GM18507 (cell line): ENCODE data around the gene ANKH.
"Not testable (repeated sequence)": the region's sequence is repeated elsewhere in the genome, so short reads cannot be mapped to it uniquely, and the experiment has no call there.

Source experiments
- DNase-seq: peaks from one replicate; pipeline ENCODE4 v3.0.0; 2011; ENCODE audit warnings: low read depth; ENCODE audit not compliant: insufficient read length; ENCODE audit errors: extremely low spot score
- FAIRE-seq: peaks from 2 replicates; lab custom pipeline; 2011; peaks lifted over from hg19 to GRCh38; lab: Jason Lieb, UNC

ANKH gene

DNA sequence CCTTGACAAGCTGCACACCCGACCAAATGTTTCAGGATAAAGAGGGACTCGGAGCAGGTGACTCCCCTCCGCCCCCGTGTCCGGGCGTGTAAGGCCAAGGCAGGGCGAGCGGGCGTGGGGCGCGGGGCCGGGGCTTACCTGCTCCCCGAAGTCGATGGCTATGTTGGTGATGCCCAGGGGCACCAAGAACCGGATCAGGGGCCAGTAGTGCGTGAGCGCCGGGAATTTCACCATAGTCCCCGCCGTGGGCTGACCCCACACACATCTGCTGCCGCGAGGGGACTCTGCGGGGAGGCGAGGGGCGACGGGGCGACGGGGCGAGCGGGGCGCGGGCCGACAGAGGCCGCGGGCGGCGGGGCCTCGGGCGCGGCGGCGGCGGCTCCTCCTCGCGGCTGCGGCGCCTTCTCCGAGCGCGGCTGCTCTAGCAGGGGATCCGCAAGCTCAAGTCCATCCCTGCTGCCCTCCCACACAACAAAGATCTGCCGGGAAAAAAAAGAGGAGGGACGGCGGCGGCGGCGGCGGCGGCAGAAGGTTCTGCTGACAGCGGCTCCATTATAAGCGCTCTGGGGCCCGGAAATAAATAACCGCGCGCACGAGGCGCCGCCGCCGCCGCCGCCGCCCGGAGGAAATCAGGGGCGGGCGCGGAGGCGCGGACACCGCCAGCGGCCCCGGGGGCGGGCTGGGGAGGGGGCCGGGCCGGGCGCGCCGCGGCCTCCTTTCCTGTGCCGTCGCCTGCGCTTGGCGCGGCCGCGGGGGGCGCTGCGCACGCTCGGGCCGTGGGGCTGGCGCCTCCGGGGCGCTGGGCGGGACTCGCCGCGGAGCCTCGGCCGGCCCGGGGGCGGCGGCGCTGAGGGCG is at the start of gene ANKH:
TSS of gene ANKH (minus strand) at position 565 of the 856 bp plus-strand sequence. CDS start at position 234, 331 bp downstream.
- peak; percentile 58 for DNase-seq
- FAIRE-seq: no peak

DNA sequence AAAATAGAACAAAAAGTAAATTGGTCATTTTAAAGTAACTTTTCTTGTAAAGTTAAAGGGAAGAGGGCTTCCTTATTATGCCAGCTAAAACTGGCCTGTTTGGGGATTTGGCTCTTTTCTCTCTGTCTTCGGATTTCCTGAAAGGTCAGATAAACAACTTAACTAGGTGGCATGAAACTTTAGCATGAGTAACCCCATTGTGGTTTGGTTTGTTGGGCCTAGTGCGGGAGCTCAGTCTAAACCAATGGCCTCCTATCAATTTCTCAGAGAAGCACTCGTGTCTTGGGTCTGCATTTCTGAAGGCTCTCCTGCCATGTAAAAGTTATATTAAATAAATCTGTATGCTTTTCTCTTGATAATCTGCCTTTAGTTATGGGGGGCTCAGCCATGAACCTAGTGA is 48.5 kb upstream of the ANKH start:
- DNase-seq (no peak), FAIRE-seq (no peak)

DNA sequence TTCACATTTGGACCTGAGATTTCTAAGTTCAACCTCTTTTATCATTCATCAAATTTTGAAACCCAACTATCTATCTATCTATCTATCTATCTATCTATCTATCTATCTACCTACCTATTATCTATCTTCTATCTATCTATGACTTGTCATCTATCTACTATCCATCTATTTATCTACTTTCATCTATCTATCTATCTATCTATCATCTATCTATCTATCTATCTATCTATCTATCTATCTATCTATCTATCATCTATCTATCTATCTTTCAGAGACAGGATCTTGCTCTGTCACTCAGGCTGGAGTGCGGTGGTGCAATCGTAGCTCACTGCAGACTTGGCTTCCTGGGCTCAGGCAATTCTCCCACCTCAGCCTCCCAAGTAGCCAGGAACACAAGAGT is 47.5 kb upstream of the ANKH start:
- FAIRE-seq, DNase-seq: not testable (repeated sequence)

DNA sequence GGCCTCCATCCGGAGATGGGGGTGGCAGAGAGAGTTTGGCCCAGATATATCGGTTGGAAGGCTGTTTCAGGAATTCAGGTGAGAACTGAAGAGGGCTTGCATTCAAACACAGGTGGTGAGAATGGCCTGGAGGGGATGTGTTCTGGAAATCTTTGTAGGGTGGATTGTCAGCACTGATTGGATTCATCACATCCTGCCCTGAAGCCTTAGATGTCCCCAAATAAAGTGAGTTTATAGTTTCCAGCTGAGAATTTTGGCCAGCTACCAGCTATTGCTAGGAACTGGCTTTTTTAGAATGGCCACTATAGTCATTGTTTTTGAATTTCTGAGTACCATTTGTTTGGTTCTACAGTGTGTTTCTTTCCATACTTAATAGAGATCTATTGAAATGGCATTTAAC is 46.1 kb upstream of the ANKH start:
- FAIRE-seq (no peak), DNase-seq (no peak)

DNA sequence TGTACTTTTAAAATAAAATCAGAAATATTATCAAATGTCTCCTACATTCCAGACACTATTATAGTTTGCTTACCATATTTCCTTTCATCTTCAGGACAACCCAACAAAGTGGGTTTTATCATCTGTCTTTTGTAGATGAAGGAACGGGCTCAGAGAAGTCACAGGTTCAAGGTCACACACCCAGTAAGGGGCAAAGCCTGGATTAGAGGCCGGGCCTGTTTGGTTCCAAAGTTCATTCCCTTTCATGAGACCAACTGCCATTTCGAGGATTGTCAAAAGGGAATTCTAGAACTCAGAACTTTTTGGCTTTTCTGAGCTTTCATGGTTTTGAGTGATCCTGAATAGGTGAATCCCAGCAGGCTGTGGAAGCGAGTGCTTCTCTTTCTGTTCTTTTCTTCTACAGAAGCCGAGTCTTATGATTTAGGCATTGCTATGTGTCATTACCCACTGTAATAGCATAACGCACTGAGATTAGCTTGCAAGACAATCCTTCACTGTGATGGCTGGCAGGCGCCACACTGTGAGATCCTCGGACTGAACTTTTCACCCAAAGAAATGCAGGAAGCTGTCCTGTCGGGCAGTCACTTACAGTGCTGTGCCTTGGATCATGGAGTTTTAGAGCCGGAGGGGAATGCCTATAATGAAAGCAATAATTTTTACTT is 43.8 kb upstream of the ANKH start:
- DNase-seq (no peak), FAIRE-seq (no peak)

DNA sequence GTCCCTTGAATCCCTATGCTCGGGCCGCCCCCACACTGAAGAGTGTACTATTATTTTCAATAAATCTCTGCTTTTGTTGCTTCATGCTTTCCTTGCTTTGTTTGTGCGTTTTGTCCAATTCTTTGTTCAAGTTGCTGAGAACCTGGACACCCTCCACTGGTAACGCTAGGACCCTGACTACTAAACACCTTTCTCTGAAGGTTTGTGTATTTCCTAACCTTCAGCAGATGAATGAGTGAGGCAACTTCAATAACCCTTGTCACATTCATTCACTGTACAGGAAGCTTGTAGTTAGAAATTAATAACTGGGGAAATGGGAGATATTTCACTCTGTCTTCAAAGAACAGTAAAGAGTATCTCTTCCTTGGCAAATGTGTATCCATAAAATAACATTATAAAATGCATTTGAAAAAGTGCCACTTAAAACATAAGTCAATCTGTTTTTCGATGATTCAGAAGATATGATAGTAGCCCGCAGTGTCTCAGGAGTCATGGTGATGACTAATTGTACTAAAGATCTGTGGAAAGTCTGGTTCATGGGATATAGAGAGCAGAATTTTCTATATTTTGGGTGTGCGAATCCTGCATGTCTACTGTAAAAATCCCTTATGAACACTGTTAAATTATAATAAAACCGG is 43.2 kb upstream of the ANKH start:
- no peak for FAIRE-seq
- no peak for DNase-seq

DNA sequence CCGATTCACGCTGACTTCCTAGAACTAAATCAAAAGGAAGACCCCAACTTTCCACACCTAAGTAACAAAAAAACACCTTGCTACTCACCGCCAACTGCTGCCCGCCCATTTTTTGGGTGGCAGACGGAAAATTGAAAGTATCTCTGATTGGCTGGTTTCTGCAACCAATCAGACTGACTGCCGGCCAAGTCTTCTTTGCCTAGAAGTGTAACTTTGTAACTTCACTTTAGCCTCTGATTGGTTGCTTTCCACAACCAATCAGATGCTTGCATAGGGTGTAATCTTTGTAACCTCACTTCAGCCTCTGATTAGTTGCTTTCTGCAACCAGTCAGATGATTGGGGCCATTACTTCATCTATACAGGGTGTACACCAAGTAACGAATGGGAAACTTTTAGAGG is 42.6 kb upstream of the ANKH start:
- DNase-seq (no peak), FAIRE-seq (no peak)

DNA sequence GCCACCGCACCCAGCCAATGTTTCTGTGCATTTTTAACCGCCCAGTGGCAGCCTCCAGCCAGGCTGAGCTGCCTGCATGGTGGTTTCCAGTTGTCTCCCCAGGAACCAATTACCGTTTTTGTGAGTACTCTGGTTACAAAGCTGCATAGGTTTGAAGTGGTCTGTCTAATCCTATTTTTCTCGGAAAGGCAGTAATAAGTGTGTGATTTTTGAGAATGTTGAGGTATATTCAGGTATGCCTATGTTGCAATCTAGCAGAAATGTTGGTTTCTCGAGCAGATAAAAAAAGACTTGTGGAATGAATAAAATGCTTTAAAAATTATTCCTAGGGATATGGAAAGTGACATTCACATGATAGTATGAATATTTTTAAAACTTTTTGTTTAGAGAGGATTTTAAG is 41.5 kb upstream of the ANKH start:
- DNase-seq: no peak
- no peak for FAIRE-seq

DNA sequence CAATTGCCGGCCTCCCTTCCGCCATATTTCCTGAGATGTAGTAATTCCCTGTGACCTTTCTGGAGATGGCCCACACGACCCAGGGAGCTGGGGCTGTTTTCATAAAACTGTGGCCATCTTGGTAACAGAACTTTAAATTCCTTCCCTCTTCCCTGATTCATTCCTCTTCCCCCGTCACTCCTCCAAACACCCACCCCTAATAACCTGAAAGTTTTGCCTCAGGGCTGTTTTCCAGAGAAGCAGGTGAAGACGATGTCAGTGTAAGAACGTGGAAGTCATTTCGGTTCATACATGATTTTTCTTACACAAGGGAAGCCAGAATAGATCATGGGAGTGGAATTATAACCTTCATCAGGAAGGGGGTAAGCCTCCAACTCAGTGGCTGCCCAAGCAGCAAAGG is 40.6 kb upstream of the ANKH start:
- FAIRE-seq: no peak
- no peak for DNase-seq

DNA sequence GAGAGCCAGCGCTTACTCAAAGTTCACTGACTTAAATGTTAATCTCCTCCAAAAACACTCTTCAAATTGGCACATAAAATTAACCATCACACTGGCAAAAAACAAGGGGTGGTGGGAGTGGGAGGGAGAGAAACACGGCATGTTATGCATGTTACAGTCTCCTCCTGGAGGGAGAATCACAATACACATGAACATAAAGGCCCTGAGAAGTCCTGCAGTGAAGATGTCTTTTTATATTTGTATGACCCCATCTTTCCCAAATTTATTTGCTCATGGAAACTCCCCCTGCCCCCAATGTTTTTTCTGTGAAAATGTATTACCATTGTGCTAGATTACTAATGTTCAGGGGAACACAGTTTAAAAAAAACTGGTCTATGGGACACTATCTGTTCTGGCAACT is 37.8 kb upstream of the ANKH start:
- FAIRE-seq: no peak
- DNase-seq: no peak

DNA sequence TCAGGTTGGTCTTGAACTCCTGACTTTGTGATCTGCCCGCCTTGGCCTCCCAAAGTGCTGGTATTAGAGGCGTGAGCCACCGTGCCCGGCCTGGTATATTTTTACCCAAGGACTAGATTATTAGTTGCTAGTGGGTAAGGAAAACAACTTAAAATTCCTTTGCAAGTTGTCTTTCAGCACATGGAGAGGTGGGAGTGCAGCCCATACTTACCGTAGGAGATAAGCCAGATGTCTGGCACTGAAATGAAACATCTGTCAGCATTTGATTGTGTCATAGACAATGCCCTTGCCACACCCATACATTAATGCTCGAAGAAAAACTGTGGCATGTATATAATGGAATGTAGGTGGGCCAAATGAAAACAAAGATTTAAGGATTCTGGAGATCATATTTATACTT is 36.6 kb upstream of the ANKH start:
- no peak for FAIRE-seq
- no peak for DNase-seq

DNA sequence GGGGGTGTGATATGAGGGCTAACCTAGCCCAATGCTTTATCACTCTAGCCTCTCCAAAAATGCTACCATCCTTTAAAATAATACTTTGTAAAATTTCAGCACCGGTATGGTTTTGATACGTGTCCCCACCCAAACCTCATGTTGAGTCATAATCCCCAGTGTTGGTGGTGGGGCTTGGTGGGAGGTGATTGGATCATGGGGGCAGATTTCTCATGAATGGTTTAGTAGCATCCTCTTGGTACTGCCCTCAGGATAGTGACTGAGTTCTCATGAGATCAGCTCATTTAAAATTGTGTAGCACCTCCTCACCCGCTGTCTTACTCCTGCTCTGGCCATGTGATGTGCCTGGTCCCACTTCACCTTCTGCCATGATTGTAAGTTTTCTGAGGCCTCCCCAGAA is 35.0 kb upstream of the ANKH start:
- FAIRE-seq (no peak), DNase-seq (no peak)

DNA sequence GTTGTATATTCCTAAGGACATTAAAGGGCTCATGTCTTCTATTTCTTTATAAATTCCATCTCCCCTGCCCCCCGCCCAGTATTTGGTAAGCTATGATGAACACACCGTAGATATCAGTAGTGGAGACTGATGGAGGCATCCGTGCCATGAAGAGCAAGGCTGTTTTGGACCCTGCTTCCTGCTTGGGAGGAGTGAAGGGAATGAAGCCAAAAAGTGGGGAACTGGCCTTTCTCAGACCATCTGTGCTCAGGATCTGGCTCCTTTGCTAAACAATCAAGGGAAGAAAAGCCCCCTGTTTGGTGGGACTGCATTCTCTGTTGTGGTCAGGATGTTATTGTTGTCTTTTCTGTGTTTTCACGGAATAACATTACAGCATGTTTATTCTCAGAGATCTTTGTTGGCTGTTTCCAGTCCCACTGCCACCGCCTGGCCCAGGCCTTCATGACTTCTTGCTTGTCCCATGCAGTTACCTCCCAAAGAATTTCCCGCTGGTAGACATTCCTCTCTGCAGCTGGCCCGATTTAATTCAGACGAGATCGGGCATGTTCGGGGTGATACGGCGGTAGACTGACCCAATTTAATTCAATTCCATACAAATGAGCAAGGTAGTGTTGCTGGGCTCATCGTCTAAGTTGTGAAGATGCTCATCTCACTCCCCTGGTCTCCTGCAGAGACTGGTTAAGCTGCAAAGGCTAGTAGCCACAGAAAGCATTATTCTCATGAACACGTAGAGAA is 31.4 kb upstream of the ANKH start:
- FAIRE-seq: no peak
- DNase-seq: no peak

DNA sequence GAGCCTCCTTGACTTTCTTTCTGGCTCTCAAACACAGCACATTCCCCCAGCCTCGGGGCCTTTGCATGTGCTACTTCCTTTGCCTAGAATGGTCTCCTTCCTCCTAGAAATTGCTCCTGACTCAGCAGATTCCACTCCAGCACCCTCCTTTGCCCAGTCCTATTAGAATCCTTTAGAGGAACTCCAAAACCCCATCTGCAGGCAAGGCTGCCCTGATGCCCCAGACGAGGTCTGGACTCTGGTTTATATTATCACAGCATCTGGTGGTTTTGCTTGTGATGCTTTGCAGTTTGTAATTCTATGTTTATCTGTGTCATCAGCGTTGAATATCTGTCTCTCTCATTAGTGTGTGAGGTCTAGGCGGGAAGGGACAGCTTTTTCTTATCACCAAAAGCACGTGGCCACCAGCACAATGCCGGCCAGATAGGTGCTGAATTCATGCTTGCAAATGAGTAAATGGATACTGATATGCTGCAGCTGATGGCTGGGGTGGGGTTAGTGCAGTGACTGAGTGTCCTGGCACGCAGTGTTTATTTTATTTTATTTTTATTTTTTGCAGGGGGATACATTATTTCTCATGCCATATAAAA is 30.0 kb upstream of the ANKH start:
- no peak for FAIRE-seq

DNA sequence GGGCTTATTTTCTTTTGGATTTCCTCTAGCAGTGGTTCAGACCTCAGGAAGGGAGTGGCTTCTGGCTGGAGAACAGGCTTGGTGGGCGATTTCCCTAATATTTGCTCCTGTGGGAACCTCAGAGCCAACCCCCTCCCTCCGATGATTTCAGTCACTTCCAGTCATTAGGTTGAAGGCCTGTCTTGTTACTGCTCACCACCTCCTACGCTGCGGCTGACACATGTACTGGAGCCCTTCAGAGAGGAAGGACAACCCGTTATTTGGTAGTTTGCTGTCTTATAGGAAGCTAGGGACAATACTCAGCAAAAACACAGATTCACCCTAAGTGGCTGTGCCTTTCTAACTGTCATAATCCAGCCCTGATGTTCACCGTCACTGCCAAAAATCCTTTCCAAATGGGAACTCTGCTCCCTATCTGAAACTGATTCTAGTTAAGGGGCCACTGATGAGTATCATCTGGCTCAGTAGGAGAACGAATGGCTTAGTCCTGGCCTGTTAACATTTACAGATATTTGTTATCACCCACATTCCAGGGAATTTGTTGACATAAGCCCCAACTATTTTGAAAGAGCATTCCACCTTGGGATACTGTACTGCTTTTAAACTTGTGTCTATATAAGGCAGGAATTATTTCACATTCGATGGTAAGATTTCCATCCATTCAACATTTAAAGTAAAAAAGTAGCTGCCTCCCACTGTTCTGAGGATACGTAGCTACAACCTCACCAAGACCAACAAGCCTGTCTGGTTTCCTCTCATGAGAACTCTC is 29.3 kb upstream of the ANKH start:
- FAIRE-seq: no peak
- no peak for DNase-seq

More for the DNA sequence above, 30.0 kb upstream of the ANKH start:
- DNase-seq: no peak

DNA sequence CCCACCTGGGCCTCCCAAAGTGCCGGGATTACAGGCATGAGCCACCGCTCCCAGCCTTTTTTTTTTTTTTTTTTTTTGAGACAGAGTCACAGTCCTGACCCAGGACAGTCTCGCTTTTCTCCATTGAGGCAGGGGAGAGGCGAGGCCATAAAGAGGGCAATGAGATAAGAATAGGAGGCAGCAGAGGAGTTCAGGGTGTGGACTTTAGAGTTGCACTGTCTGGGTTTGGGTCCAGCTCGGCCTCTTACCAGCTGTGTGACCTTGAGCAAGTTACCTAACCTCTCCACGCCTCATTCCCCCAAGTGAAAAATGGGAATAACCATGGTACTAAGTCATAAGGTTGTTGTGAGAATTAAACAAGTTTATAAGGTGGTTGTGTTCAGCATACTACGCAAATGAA is 24.6 kb upstream of the ANKH start:
- no peak for FAIRE-seq
- DNase-seq: no peak

DNA sequence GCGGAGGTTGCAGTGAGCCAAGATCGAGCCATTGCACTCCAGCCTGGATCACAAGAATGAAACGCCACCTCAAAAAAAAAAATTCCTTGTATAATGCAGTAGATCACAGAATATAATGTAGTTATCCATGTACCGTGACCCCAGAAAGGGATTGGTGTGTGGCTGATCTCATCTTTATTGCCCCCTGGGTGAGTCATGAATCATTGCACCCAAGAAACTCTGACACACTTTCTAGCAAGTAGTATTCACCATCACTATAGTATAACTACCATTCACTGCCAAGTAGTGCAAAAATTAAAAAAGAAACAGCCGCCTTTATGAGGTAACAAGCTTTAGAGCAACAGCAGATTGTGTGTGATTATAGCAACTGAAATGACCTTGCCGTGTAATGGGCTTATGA is 23.7 kb upstream of the ANKH start:
- FAIRE-seq (no peak), DNase-seq (no peak)

DNA sequence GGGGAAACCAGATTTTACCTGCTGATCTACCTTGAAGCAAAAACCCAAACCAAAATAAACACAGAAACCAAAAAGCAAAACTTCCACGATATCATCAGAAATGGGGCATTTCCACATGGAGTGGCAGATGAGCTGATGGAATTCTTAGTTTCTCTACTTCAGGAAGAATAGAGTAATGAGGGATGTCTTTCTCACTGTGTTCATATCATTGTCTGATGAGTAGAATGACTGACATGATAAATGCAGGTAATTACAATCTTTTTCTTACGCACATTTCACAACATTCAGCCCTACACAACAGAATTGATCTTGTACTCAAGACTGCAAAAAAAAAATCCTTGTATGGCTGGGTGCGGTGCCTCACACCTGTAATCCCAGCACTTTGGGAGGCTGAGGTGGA is 23.2 kb upstream of the ANKH start:
- FAIRE-seq (no peak), DNase-seq (no peak)

DNA sequence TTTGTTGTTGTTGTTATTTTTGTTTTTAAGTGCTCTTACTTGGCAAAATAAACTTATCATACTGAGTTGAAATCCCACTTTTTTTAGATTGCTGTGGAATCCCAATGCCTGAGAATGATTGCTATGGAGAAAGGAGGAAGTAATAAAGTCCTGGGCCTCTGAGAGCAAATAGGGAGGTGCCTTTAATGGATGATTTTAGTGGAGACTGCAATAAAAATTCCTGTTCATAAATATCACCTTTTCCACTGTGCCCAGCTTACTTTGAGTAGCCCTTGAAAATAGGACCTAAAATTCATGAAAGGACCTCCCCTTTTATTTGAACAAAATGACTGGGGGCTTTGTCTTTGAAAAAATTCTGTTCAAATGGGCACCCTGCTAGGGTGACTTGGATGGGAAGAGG is 21.8 kb upstream of the ANKH start:
- FAIRE-seq (no peak), DNase-seq (no peak)
